Neural cell (in vitro differentiated cells): Measurements from ENCODE around the gene TRERF1.

ENCODE experiments used
- EP300 ChIP-seq: fragments of 450-650 bp; conservative IDR thresholded peaks from 2 replicates; pipeline ENCODE4 v1.6.1; 2014; ENCODE audit warnings: antibody characterized with exemption, mild to moderate bottlenecking, moderate library complexity; ENCODE audit not compliant: poor library complexity, severe bottlenecking
- EZH2 ChIP-seq: fragments of 200-600, 300-800 bp; shearing (Covaris generic), sonication (generic); IDR thresholded peaks from 2 replicates; pipeline ENCODE4 v1.6.1; 2014; ENCODE audit warnings: antibody characterized with exemption, low read length, borderline replicate concordance, mild to moderate bottlenecking; ENCODE audit not compliant: insufficient read depth, poor library complexity, severe bottlenecking
- POLR2AphosphoS5 ChIP-seq: IDR thresholded peaks from 2 replicates; pipeline ENCODE4 v1.6.1; 2012
- RAD21 ChIP-seq: fragments of 450-650 bp; conservative IDR thresholded peaks from 2 replicates; pipeline ENCODE4 v1.6.1; 2014; ENCODE audit warnings: antibody characterized with exemption, mild to moderate bottlenecking, moderate library complexity
- TF ChIP-seq, protein P1 (sequence below): fragments of 450-650 bp; IDR thresholded peaks from 2 replicates; pipeline ENCODE4 v1.5.1; 2014; ENCODE audit warnings: antibody characterized with exemption, mild to moderate bottlenecking, moderate library complexity; ENCODE audit not compliant: poor library complexity, severe bottlenecking

GRCh38 chr6:42184475-42184874 is 267.3 kb downstream of the TRERF1 start:
- TF ChIP-seq, protein P1, sequence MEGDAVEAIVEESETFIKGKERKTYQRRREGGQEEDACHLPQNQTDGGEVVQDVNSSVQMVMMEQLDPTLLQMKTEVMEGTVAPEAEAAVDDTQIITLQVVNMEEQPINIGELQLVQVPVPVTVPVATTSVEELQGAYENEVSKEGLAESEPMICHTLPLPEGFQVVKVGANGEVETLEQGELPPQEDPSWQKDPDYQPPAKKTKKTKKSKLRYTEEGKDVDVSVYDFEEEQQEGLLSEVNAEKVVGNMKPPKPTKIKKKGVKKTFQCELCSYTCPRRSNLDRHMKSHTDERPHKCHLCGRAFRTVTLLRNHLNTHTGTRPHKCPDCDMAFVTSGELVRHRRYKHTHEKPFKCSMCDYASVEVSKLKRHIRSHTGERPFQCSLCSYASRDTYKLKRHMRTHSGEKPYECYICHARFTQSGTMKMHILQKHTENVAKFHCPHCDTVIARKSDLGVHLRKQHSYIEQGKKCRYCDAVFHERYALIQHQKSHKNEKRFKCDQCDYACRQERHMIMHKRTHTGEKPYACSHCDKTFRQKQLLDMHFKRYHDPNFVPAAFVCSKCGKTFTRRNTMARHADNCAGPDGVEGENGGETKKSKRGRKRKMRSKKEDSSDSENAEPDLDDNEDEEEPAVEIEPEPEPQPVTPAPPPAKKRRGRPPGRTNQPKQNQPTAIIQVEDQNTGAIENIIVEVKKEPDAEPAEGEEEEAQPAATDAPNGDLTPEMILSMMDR: no peak
- no peak for TF ChIP-seq EZH2
- no peak for TF ChIP-seq POLR2AphosphoS5
- no peak for TF ChIP-seq RAD21
- TF ChIP-seq EP300: no peak
